ENCODE data around the gene ANO3.

GRCh38 chr11:26331911-26332571 lies at the start of gene ANO3:
- no peak for TF ChIP-seq POLR2A (IDR thresholded peaks at IDR 0.05)
- TF ChIP-seq, protein P1, sequence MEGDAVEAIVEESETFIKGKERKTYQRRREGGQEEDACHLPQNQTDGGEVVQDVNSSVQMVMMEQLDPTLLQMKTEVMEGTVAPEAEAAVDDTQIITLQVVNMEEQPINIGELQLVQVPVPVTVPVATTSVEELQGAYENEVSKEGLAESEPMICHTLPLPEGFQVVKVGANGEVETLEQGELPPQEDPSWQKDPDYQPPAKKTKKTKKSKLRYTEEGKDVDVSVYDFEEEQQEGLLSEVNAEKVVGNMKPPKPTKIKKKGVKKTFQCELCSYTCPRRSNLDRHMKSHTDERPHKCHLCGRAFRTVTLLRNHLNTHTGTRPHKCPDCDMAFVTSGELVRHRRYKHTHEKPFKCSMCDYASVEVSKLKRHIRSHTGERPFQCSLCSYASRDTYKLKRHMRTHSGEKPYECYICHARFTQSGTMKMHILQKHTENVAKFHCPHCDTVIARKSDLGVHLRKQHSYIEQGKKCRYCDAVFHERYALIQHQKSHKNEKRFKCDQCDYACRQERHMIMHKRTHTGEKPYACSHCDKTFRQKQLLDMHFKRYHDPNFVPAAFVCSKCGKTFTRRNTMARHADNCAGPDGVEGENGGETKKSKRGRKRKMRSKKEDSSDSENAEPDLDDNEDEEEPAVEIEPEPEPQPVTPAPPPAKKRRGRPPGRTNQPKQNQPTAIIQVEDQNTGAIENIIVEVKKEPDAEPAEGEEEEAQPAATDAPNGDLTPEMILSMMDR (IDR thresholded peaks at IDR 0.05): peak in 1 of 4 experiments; percentile 10

Measured in uterus (tissue), 2 donors.